Measurements from ENCODE around the gene ANO3. TPM values are rescaled to one million over a fixed set of nuclear protein-coding genes. Genes with fewer than 3 reads are reported as not detected.

The ANO3 gene
- total RNA-seq, 2 experiments from 2014 or later, result not detected

DNA sequence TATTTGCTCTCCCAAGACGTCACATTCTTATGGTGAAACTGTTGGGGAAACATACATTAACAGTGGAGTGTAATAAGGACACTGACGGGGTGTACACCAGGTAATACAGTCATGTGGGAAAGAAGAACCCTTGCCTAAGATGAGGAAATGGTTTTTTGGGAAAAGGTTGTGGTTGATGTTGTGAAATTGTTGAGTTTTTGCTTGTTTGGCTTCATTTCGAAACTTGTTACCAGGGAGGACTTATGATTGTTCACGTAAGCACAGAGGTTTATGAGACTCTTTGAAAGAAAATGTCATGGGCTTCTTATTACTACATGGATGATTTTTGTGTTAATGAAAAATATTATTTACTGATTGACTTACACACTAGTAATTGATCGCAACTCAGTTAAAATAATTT lies 16.8 kb downstream of the ANO3 start:
- no peak overlapping the region for H3K27ac Mint-ChIP-seq
- DNase-seq (no peak), ATAC-seq (no peak)
- no peaks in the 10 kb centered on the region for H3K4me1 Mint-ChIP-seq (ENCODE audit: low read depth)
- intact Hi-C loops (cut with micrococcal nuclease), result no loop called here
- ChIA-PET POLR2A (no interaction called here), CTCF (no interaction called here)
- no peak for TF ChIP-seq CTCF (IDR thresholded peaks at IDR 0.05)
- H3K9me3 Mint-ChIP-seq, result peaks cover 6% of the 10 kb centered on the region
- no peaks in the 10 kb centered on the region for H3K27me3 Mint-ChIP-seq
- no peaks in the 10 kb centered on the region for H3K36me3 Mint-ChIP-seq (ENCODE audit: low read depth)
- H3K4me3 Mint-ChIP-seq, result no peak overlapping the region

GRCh38 chr11:26350002-26350401 lies 18.1 kb downstream of the ANO3 start:
- POLR2A ChIA-PET, result no interaction called here
- H3K9me3 Mint-ChIP-seq, result peaks cover 6% of the 10 kb centered on the region
- ATAC-seq, result no peak
- H3K27me3 Mint-ChIP-seq, result no peaks in the 10 kb centered on the region
- CTCF ChIA-PET, result no interaction called here
- DNase-seq, result no peak
- no peak for TF ChIP-seq CTCF (IDR thresholded peaks at IDR 0.05)
- H3K4me3 Mint-ChIP-seq, result no peak overlapping the region
- H3K36me3 Mint-ChIP-seq (ENCODE audit: low read depth), result no peaks in the 10 kb centered on the region
- no peak overlapping the region for H3K27ac Mint-ChIP-seq
- no peaks in the 10 kb centered on the region for H3K4me1 Mint-ChIP-seq (ENCODE audit: low read depth)
- intact Hi-C loops (cut with micrococcal nuclease), result no loop called here

- ChIA-PET POLR2A (no interaction called here), CTCF (no interaction called here)
- intact Hi-C loops (cut with micrococcal nuclease), result no loop called here
- H3K4me1 Mint-ChIP-seq (ENCODE audit: low read depth), result no peaks in the 10 kb centered on the region
- H3K4me3 Mint-ChIP-seq, result no peak overlapping the region
- no peaks in the 10 kb centered on the region for H3K36me3 Mint-ChIP-seq (ENCODE audit: low read depth)
- DNase-seq, result no peak
- no peak for TF ChIP-seq CTCF (IDR thresholded peaks at IDR 0.05)
- no peak for ATAC-seq
- H3K27ac Mint-ChIP-seq, result no peak overlapping the region
- H3K27me3 Mint-ChIP-seq, result no peaks in the 10 kb centered on the region
- peaks cover 6% of the 10 kb centered on the region for H3K9me3 Mint-ChIP-seq
These were observed 21.1 kb downstream of the ANO3 start for GRCh38 chr11:26353010-26353409.

GRCh38 chr11:26359055-26359454 lies 27.1 kb downstream of the ANO3 start:
- TF ChIP-seq CTCF (IDR thresholded peaks at IDR 0.05), result no peak
- DNase-seq (no peak), ATAC-seq (no peak)
- H3K4me3 Mint-ChIP-seq, result no peak overlapping the region
- H3K27me3 Mint-ChIP-seq, result no peaks in the 10 kb centered on the region
- H3K4me1 Mint-ChIP-seq (ENCODE audit: low read depth), result no peaks in the 10 kb centered on the region
- POLR2A ChIA-PET, result no interaction called here
- no peak overlapping the region for H3K27ac Mint-ChIP-seq
- no peaks in the 10 kb centered on the region for H3K36me3 Mint-ChIP-seq (ENCODE audit: low read depth)
- H3K9me3 Mint-ChIP-seq, result peaks cover 5% of the 10 kb centered on the region
- intact Hi-C loops (cut with micrococcal nuclease), result no loop called here
- CTCF ChIA-PET, result no interaction called here

- POLR2A ChIA-PET, result no interaction called here
- H3K4me1 Mint-ChIP-seq (ENCODE audit: low read depth), result no peaks in the 10 kb centered on the region
- peaks cover 10% of the 10 kb centered on the region for H3K9me3 Mint-ChIP-seq
- CTCF ChIA-PET, result no interaction called here
- intact Hi-C loops (cut with micrococcal nuclease), result no loop called here
- H3K36me3 Mint-ChIP-seq (ENCODE audit: low read depth), result no peaks in the 10 kb centered on the region
- H3K27ac Mint-ChIP-seq, result no peak overlapping the region
- no peak overlapping the region for H3K4me3 Mint-ChIP-seq
- DNase-seq (no peak), ATAC-seq (no peak)
- TF ChIP-seq CTCF (IDR thresholded peaks at IDR 0.05), result no peak
- H3K27me3 Mint-ChIP-seq, result no peaks in the 10 kb centered on the region
These were observed 33.4 kb downstream of the ANO3 start for GRCh38 chr11:26365284-26365683.
